ENCODE measurements around the gene MACROD2.

DNA sequence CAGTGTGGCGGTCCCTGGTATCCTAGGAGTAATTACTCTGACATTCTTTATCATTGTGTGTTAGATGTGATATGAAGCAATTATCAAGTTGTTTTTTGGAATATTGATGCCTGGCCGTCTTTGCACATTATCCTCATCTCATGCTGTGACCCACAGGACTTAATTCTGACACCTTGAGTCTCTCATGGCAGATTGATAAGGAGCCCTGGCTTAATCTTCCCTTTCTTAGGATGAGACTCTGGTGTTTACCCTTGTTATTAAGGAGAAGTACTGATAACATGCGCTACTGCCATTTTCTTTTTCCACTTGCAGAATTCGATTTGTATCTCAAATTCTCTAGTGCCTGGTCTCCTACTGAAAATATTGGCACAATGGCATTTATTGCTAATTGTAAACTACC, 1597.8 kb downstream of the MACROD2 start:
- TF ChIP-seq, protein P1, sequence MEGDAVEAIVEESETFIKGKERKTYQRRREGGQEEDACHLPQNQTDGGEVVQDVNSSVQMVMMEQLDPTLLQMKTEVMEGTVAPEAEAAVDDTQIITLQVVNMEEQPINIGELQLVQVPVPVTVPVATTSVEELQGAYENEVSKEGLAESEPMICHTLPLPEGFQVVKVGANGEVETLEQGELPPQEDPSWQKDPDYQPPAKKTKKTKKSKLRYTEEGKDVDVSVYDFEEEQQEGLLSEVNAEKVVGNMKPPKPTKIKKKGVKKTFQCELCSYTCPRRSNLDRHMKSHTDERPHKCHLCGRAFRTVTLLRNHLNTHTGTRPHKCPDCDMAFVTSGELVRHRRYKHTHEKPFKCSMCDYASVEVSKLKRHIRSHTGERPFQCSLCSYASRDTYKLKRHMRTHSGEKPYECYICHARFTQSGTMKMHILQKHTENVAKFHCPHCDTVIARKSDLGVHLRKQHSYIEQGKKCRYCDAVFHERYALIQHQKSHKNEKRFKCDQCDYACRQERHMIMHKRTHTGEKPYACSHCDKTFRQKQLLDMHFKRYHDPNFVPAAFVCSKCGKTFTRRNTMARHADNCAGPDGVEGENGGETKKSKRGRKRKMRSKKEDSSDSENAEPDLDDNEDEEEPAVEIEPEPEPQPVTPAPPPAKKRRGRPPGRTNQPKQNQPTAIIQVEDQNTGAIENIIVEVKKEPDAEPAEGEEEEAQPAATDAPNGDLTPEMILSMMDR (IDR thresholded peaks at IDR 0.05): no peak
- TF ChIP-seq ZFX (IDR thresholded peaks at IDR 0.05; ENCODE audit: borderline replicate concordance): no peak
